ENCODE data around the gene KCNS1. TPM values are rescaled to one million over a fixed set of nuclear protein-coding genes. Genes with fewer than 3 reads are reported as not detected.

The KCNS1 gene
- polyA plus RNA-seq, 2 donors, result 0.04 to 0.15 TPM

DNA sequence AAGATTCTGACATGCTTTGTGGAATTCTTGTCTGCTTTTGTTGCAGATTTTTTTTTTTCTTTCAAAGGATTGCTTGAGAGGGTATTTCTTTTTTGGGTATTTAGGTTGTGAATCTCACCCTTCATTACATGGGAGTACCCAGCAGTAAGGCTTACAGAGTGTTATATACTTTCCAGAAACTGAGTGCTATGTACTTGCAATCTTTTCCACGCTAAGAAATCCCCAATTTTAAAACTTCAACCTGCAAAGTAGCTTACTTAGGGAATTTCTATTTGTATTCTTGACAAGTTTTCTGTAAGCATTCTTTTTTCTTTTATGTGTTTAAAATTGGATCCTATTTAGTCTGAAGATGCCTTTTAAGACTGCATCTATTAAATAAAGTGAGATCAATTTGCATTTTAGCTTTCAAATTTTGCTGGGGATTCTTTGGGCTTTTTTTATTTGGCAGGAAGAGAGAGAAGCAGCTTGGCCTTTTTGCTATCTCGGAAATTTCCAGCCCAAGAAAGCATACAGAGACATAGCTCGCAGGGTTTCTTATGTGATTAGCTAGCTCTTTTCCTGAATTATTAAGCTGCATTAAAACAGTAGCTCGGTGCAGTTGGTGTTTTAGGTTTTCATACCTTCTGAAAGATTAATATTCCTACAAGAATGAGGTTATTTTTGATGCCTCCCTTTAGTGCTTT, 42.6 kb downstream of the KCNS1 start:
- Histone ChIP-seq H3K27ac (ENCODE audit: low read depth in 2 of 2, low read length in 1 of 2) (no peak overlapping the region), H3K36me3 (ENCODE audit: control insufficient read depth in 2 of 2, insufficient read depth in 2 of 2, low read length in 1 of 2) (peaks cover 5% of the 10 kb centered on the region in 2 donors), H3K9me3 (ENCODE audit: control insufficient read depth in 2 of 2, insufficient read depth in 1 of 2, low read depth in 1 of 2, low read length in 1 of 2) (no peaks in the 10 kb centered on the region), H3K4me1 (ENCODE audit: control insufficient read depth in 2 of 2, insufficient read depth in 2 of 2, low read length in 1 of 2) (no peaks in the 10 kb centered on the region), H3K27me3 (ENCODE audit: control insufficient read depth in 1 of 2, insufficient read depth in 2 of 2, low read length in 2 of 2) (no peaks in the 10 kb centered on the region), H3K4me3 (ENCODE audit: low read depth in 1 of 2, low read length in 2 of 2) (no peak overlapping the region)
- WGBS, 2 donors, result 85 to 89% methylated on average over 4 of the region's 4 CpGs

DNA sequence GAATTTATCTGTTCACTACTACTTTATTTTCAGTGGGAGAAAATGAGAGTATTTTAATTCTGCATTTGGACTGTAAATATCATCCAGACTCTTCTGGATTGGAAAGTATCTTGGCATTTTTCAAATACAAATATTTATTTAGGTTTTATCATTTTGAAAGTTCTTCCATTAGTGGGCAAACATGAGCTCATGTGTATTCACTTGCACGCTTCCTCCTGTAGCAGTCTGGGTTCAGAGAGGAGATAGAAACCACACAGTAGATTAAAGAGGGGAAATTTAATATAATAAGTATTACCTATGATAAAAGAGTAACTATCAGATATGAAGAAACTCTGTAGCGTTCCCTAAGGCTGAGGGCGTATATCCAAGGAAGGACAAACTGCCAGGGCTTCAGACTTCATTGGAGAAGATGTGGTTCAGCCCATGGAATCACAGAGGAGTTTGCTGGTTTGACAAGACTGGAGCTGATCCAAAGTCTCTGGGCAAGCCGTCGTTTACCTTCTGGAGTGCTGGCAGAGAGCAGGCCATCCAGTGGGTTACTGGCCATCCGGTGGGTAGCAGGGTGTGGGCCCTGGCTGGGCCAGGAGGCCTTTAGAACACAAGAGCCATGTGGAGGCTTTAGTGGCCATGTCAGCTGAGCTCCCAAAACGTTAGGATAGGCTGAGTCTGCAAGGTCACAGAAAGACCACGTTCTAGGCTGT, 44.3 kb downstream of the KCNS1 start:
- WGBS, 2 donors, result 78 to 80% methylated on average over 8 of the region's 8 CpGs
- H3K4me1 ChIP-seq (ENCODE audit: control insufficient read depth in 2 of 2, insufficient read depth in 2 of 2, low read length in 1 of 2), result no peaks in the 10 kb centered on the region
- H3K36me3 ChIP-seq (ENCODE audit: control insufficient read depth in 2 of 2, insufficient read depth in 2 of 2, low read length in 1 of 2), result peaks cover 5% of the 10 kb centered on the region in 2 donors
- H3K9me3 ChIP-seq (ENCODE audit: control insufficient read depth in 2 of 2, insufficient read depth in 1 of 2, low read depth in 1 of 2, low read length in 1 of 2), result no peaks in the 10 kb centered on the region
- H3K27ac ChIP-seq (ENCODE audit: low read depth in 2 of 2, low read length in 1 of 2), result no peak overlapping the region
- H3K27me3 ChIP-seq (ENCODE audit: control insufficient read depth in 1 of 2, insufficient read depth in 2 of 2, low read length in 2 of 2), result no peaks in the 10 kb centered on the region
- no peak overlapping the region for H3K4me3 ChIP-seq (ENCODE audit: low read depth in 1 of 2, low read length in 2 of 2)

DNA sequence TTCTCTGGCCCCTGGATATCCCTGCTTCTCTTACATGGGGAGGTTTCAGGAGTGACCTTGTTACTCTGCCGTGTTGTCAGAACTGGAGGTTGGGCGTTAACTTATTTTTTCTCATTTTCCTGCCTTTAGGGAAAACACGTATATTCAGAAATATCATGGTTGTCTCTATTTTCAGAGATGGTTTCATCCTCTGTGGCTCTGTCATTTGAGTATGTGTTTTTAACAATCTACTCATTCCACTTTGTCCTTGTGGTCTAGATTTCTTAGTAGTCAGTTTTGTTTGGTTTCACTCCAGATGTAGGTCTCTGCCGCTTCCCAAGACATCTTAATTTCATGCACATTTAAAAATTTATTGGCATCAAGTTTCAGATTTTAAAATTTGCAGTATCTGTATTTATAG, 45.9 kb downstream of the KCNS1 start:
- 90 to 92% methylated on average over 4 of the region's 4 CpGs for WGBS, 2 donors
- Histone ChIP-seq H3K27ac (ENCODE audit: low read depth in 2 of 2, low read length in 1 of 2) (no peak overlapping the region), H3K4me1 (ENCODE audit: control insufficient read depth in 2 of 2, insufficient read depth in 2 of 2, low read length in 1 of 2) (no peaks in the 10 kb centered on the region), H3K4me3 (ENCODE audit: low read depth in 1 of 2, low read length in 2 of 2) (no peak overlapping the region), H3K9me3 (ENCODE audit: control insufficient read depth in 2 of 2, insufficient read depth in 1 of 2, low read depth in 1 of 2, low read length in 1 of 2) (no peaks in the 10 kb centered on the region), H3K27me3 (ENCODE audit: control insufficient read depth in 1 of 2, insufficient read depth in 2 of 2, low read length in 2 of 2) (no peaks in the 10 kb centered on the region), H3K36me3 (ENCODE audit: control insufficient read depth in 2 of 2, insufficient read depth in 2 of 2, low read length in 1 of 2) (peaks cover 5% of the 10 kb centered on the region in 2 donors)

DNA sequence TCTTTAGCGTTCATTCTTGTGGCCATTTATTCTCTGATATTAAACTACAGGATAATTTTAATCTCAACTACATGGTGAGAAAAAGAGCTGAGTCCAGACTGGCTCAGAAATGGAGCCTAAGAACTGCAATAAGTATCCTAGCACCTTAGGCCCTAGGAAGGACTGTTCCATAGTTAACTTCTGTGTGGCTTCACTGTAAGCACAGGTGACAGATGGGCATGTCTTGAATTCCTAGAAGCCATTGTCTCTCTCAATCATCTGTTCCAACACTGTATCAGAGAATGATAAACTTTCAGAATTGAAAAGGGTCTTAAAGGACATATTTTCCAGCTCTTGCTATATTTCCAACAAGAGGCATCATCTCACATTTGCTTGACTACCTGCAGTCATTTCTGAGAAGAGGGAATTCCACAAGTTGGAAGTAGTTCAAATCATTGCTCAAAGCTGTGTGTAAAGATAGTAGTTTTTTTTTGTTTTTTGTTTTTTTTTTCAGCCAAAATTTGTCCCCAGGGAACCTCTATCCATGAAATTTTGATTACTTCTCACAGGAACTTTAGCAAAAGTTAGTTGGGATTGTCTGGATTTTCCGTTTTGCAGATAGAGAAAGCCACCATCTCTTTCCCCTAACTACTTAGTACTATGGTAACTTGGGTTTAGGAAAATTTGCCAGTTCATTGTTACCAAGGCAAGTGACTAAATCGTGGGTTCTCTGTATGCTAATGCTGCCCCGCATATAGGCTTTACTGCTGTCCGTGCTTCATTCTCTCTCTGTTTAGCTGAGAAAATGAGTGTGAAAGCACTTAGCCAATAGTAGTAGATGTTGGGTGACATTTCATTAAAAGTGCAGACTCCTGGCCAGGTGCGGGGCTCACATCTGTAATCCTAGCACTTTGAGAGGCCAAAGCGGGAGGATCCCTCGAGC, 47.2 kb downstream of the KCNS1 start:
- Histone ChIP-seq H3K36me3 (ENCODE audit: control insufficient read depth in 2 of 2, insufficient read depth in 2 of 2, low read length in 1 of 2) (peaks cover 5% of the 10 kb centered on the region in 2 donors), H3K27ac (ENCODE audit: low read depth in 2 of 2, low read length in 1 of 2) (no peak overlapping the region), H3K4me1 (ENCODE audit: control insufficient read depth in 2 of 2, insufficient read depth in 2 of 2, low read length in 1 of 2) (no peaks in the 10 kb centered on the region), H3K27me3 (ENCODE audit: control insufficient read depth in 1 of 2, insufficient read depth in 2 of 2, low read length in 2 of 2) (no peaks in the 10 kb centered on the region), H3K9me3 (ENCODE audit: control insufficient read depth in 2 of 2, insufficient read depth in 1 of 2, low read depth in 1 of 2, low read length in 1 of 2) (no peaks in the 10 kb centered on the region), H3K4me3 (ENCODE audit: low read depth in 1 of 2, low read length in 2 of 2) (no peak overlapping the region)
- WGBS, 2 donors, result 83 to 87% methylated on average over 8 of the region's 8 CpGs

DNA sequence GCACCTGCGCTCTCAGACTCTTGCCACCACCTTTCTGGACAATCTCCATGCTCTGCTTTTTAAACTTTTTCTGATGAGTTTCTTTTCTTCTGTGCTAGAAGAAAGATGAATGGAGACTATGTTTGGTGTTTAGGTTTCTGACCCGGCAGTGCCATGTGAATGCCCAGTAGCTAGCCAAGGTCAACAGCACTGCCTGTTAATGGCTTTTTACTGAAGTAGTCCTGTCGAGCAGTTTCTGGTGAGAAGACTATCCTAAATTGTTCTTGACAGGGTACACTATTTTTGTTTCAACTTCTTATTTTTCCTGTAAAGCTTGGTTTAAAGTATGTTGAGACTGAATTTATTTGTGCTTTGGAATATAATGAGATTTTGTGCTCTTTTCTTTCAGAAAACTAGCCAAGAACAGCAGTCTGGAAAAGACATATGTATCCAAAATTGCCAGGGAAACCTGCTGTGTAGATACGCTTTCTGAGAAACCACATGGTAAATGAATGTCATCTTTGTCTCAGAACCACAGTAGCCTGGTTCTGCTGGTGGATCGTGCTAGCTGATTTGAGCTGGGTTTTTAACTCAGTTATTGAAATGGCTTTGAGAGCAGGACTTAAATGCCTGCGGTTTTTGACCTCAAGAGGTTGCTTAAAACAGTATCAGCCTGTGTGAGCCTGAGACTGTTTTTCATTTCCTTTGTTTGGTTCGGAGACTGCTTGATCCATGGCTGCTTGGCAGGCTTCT, 48.1 kb downstream of the KCNS1 start:
- H3K4me1 ChIP-seq (ENCODE audit: control insufficient read depth in 2 of 2, insufficient read depth in 2 of 2, low read length in 1 of 2), result no peaks in the 10 kb centered on the region
- H3K27me3 ChIP-seq (ENCODE audit: control insufficient read depth in 1 of 2, insufficient read depth in 2 of 2, low read length in 2 of 2), result no peaks in the 10 kb centered on the region
- H3K36me3 ChIP-seq (ENCODE audit: control insufficient read depth in 2 of 2, insufficient read depth in 2 of 2, low read length in 1 of 2), result peaks cover 5% of the 10 kb centered on the region in 2 donors
- H3K4me3 ChIP-seq (ENCODE audit: low read depth in 1 of 2, low read length in 2 of 2), result no peak overlapping the region
- H3K9me3 ChIP-seq (ENCODE audit: control insufficient read depth in 2 of 2, insufficient read depth in 1 of 2, low read depth in 1 of 2, low read length in 1 of 2), result no peaks in the 10 kb centered on the region
- H3K27ac ChIP-seq (ENCODE audit: low read depth in 2 of 2, low read length in 1 of 2), result no peak overlapping the region
- WGBS, 2 donors, result 71 to 72% methylated on average over 7 of the region's 7 CpGs

DNA sequence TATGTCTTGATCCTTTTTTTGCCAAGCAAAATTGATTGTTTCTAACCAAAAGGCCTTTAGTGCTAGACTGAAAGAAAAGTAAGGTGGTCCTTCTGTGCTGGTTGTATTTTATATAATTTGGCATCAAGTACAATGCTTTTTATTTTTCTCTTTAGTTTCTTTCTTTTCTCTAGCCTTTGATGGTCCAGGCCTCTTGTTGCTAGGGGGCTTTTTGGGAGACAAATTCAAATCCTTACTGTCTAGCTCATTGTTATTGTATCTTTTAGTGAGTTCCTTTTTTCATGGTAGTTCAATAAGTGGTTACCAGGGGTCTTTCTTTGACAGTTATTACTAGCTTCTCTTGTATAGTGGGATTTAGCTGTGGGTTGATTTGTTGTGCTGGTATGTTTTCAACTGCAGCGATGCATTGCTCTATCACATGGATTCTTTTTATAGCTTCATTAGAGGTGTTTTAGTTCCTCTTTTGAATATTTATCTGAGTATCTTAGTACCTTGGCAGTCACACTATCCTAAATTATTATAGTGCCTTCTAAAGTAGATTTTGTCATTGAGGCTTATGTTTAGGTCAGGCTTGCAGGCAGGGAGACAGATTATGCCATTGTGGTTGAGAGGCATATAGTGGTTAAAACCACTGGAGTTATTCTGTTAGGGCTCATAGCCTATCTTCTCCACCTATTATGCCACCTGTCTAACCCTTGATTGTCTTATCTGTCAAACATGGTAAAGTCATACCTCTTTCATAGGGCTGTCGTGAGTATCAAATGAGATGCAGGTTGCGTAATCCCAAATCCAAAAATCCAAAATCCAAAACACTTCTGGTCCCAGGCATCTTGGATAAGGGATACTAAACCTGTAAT, 49.5 kb downstream of the KCNS1 start:
- 74 to 81% methylated on average over 3 of the region's 3 CpGs for WGBS, 2 donors
- no peak overlapping the region for H3K27ac ChIP-seq (ENCODE audit: low read depth in 2 of 2, low read length in 1 of 2)
- H3K4me3 ChIP-seq (ENCODE audit: low read depth in 1 of 2, low read length in 2 of 2), result no peak overlapping the region
- no peaks in the 10 kb centered on the region for H3K27me3 ChIP-seq (ENCODE audit: control insufficient read depth in 1 of 2, insufficient read depth in 2 of 2, low read length in 2 of 2)
- no peaks in the 10 kb centered on the region for H3K4me1 ChIP-seq (ENCODE audit: control insufficient read depth in 2 of 2, insufficient read depth in 2 of 2, low read length in 1 of 2)
- H3K9me3 ChIP-seq (ENCODE audit: control insufficient read depth in 2 of 2, insufficient read depth in 1 of 2, low read depth in 1 of 2, low read length in 1 of 2), result no peaks in the 10 kb centered on the region
- H3K36me3 ChIP-seq (ENCODE audit: control insufficient read depth in 2 of 2, insufficient read depth in 2 of 2, low read length in 1 of 2), result no peaks in the 10 kb centered on the region

DNA sequence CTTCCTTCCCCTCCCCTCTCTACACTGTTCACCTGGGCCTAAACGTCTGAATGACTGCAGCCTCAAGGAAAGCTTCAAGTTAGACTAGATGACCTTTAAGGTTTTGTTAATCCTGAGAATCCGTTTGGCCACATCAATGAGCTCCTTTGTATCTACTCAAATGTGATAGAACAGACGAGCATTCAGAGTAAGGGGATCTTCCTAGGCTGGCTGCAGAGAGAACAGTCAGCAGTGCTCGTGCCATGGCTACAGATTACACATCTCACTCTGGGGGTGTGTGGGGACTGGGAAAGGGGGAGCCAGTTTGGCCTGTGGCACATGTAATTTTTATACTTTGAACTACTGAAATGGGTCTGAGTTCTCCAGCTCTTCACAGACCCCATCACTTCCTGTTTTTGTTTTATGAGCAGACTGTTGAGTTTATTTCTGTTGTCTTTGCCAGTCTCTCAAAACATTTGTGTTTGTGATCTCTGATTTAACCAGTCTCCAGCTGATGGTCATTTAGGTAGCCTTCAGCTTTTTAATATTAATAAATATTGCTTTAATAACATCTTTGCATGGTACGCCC, 50.9 kb downstream of the KCNS1 start:
- 66% methylated on average over 5 of the region's 5 CpGs for WGBS, 2 donors
- Histone ChIP-seq H3K27ac (ENCODE audit: low read depth in 2 of 2, low read length in 1 of 2) (peak overlapping the region in 1 of 2 donors; percentile 15), H3K27me3 (ENCODE audit: control insufficient read depth in 1 of 2, insufficient read depth in 2 of 2, low read length in 2 of 2) (no peaks in the 10 kb centered on the region), H3K4me1 (ENCODE audit: control insufficient read depth in 2 of 2, insufficient read depth in 2 of 2, low read length in 1 of 2) (no peaks in the 10 kb centered on the region), H3K36me3 (ENCODE audit: control insufficient read depth in 2 of 2, insufficient read depth in 2 of 2, low read length in 1 of 2) (no peaks in the 10 kb centered on the region), H3K4me3 (ENCODE audit: low read depth in 1 of 2, low read length in 2 of 2) (no peak overlapping the region), H3K9me3 (ENCODE audit: control insufficient read depth in 2 of 2, insufficient read depth in 1 of 2, low read depth in 1 of 2, low read length in 1 of 2) (no peaks in the 10 kb centered on the region)

DNA sequence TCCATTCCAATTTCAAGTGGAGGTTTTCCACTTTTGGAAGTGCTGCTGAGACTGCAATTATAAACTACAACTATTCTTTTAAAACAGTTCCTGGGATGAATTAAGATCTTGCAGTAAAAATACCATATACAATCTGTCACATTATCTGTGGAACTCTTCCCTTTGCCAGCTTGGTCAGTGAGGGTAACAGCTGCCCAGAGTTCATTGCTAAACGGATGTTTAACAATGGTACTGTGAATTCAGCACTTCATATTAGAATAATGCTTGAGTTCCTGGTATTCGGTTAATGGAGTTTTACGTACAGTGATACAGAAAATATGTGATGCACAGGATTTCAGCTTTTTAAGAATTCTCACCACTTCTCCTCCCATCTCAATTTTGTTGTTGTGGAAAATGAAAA, 51.5 kb downstream of the KCNS1 start:
- 66 to 81% methylated on average over 3 of the region's 3 CpGs for WGBS, 2 donors
- Histone ChIP-seq H3K4me1 (ENCODE audit: control insufficient read depth in 2 of 2, insufficient read depth in 2 of 2, low read length in 1 of 2) (no peaks in the 10 kb centered on the region), H3K27ac (ENCODE audit: low read depth in 2 of 2, low read length in 1 of 2) (no peak overlapping the region), H3K4me3 (ENCODE audit: low read depth in 1 of 2, low read length in 2 of 2) (no peak overlapping the region), H3K9me3 (ENCODE audit: control insufficient read depth in 2 of 2, insufficient read depth in 1 of 2, low read depth in 1 of 2, low read length in 1 of 2) (no peaks in the 10 kb centered on the region), H3K36me3 (ENCODE audit: control insufficient read depth in 2 of 2, insufficient read depth in 2 of 2, low read length in 1 of 2) (no peaks in the 10 kb centered on the region), H3K27me3 (ENCODE audit: control insufficient read depth in 1 of 2, insufficient read depth in 2 of 2, low read length in 2 of 2) (no peaks in the 10 kb centered on the region)
